Activated CD8-positive, alpha-beta memory T cell treated with anti-CD3 and anti-CD28 coated beads, Interleukin-2, amount 50 U/mL, for 24 hours (primary cell): Measurements from ENCODE around the gene LIF.
"Not testable (repeated sequence)": the region's sequence is repeated elsewhere in the genome, so short reads cannot be mapped to it uniquely, and the experiment has no call there.

ENCODE experiments used
- DNase-seq: peaks from one replicate; pipeline ENCODE4 v3.0.0-alpha.2; 2020; ENCODE audit errors: extremely low read depth

Gene LIF

DNA sequence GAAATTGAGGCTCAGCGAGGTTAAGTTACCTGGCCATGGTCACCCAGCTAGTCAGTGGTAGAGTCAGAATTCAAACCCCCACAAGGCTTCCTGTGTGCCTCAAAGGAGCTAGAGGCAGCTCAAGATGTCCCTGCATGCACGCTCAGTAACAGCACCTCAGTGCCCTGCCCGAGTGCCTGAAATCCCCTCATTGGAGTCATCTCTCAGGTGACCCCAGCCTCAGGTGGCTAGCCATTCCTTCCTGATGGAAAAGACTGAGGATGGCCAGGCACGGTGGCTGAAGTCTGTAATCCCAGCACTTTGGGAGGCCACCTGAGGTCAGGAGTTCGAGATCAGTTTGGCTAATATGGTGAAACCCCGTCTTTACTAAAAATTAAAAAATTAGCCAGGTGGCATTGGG is 36.9 kb downstream of the LIF start:
- DNase-seq = no peak

- DNase-seq = no peak
These were observed 37.6 kb downstream of the LIF start for GRCh38 chr22:30208631-30209603.

- DNase-seq = no peak
These were observed 39.6 kb downstream of the LIF start for GRCh38 chr22:30206944-30207343.

DNA sequence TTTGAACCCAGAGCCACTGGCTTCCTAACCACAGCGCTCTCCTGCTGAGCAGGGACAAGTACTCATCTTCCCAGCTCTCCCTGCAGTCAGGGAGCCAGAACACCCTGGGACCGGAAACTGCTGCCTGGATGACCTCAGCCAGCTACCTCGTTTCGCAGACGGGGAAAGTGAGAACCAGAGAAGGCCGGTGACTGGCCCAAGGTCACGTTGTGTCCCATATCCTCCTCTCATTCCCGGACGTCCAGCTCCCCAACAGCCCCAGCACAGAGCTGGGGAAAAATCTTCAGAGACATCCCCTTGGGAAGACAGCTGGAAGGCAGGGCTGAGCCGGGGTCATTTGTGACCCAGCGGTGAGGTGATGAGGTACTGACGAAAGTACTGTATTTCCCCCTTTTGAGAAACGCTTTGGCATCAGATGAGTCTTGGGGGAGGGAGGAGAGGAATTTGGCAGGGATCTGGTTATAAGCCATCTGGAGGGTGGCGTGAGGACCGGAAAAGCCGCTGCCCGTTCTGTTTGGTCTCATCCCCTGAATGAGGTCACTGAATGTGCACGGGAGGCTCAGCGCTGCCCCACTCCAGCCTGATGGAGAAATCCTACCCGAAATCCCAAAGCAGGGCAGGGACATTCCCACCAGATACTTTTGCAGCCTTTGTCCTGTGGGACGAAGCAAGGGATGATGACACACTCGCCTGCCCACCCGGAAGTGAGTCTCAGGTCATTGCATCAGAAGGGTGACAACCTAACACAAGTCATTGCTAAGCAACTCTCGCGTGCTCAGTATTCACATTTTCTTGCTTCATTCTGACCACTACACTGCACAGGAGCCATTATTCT is 41.1 kb downstream of the LIF start:
- DNase-seq = no peak

GRCh38 chr22:30204742-30205111 is 41.8 kb downstream of the LIF start:
- DNase-seq = no peak

DNA sequence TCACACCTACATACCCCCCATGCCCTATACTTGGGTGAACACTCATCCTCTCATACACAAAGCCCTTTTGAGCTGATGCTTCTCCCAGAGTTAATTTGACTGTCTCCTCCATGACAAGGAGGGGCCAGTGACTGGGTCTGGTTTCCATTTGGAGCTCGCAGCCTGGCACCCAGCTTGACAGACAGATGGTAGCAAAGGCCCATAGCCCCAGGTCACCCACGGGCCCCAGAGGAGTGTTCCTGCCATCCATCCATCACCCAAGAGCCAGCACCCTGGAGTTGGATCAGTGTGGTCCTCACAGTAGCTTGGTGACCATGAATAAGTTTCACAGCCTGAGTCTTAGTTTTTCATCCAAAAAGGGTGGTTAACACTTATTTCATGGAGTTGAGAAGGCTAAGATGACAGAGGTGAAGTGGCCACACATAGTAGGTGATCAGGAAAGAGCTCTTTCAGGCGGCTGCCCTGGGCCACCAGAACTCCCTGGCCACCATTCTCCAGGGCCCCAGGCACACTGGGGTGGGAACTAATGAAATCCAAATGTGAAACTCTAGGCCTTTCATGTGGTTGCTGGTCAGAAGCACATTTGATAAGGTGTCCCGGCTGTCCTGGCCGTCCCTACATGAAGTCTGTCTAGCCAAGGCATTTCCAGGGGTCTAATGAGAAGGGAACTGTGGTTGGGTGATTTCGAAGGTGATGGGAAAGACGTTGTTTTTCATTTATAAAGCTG is 42.4 kb downstream of the LIF start:
- no peak for DNase-seq

GRCh38 chr22:30202531-30203006 is 44.0 kb downstream of the LIF start:
- DNase-seq = no peak

GRCh38 chr22:30201945-30202344 is 44.6 kb downstream of the LIF start:
- DNase-seq = no peak

DNA sequence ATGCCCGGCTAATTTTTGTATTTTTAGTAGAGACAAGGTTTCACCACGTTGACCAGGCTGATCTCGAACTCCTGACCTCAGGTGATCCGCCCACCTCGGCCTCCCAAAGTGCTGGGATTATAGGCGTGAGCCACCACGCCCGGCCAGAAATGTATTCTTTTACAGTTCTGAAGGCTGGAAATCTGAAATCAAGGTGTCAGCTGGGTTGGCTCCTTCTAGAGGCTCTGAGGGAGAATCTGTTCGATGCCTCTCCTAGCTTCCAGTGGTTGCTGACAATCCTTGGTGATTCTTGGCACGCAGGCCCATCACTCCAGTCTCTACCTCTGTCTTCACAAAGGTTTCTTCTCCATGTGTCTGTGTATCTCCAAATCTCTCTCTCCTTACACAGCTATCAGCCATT is 45.7 kb downstream of the LIF start:
- DNase-seq = not testable (repeated sequence)

DNA sequence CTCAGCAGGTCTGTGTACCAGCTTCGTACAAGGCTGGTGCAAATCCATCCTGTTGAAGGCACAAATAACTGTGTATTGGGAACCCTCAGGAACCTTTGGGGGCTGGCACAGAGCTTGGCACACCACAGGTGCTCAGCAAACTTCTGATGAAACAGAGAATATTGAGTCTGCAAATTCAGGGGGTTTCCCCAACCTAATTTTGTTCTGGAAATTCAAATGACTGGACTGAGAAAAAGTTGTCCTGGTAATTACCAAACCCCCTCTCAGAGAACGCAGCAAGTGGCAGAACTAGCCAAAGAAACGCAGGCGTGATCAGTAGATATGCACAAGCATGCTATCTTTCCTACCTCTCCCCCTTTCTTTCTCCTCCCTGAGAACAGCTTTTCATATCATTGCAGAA is 47.6 kb downstream of the LIF start:
- no peak for DNase-seq

DNA sequence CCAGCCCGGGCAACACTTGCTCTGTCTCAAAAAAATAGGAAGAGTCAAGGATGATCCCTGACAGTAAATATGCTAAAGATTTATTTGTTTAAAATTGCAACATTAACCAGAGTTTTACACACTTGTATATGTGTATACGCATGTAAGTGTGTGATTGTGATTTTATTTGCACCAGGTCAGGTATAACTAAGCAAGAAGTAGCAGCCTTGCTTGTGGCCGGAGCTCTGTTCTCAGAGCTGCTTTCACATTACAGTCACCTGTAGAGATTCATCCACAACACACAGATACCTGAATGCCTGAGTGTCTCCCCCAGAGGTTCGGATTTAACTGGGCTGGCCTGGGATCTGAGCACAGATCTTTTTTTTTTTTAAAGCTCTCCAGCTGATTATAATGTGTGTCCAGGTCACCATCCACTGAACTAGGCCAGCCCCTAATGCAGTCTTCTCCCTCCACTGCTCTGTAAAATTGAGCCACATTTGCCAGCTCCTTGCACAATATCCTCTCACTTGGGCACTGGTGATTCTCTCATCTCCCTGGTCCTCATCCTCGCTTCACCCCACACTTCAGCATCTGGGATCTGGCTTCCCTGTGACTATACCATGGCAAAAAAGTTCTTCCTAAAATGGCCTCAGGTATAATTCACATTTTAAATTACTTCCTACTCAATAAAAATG is 48.3 kb downstream of the LIF start:
- DNase-seq = no peak

- no peak for DNase-seq
These were observed 49.2 kb downstream of the LIF start for GRCh38 chr22:30197389-30197788.

DNA sequence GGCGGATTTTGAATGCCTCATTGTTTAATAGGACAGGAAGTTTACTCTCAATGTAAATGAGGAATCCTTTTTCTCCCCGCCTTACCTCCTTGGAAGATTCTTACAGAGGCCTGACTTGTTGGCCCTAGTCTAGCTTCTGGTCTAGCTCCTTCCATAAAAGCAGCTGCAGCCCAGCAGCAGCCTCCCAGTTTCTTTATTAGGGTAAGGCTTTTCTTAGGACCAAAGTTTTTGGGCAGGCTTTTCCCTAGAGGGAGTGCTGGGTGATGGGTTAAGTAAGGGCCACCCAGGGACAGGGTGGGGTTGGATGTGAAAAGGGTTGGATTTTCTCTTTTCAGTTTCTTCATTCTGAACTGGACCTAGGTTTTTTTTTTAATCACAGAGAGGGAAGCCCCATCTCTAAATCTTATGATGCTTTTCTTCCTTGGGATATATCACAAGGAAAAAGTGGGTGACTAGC is 49.7 kb downstream of the LIF start:
- no peak for DNase-seq

DNA sequence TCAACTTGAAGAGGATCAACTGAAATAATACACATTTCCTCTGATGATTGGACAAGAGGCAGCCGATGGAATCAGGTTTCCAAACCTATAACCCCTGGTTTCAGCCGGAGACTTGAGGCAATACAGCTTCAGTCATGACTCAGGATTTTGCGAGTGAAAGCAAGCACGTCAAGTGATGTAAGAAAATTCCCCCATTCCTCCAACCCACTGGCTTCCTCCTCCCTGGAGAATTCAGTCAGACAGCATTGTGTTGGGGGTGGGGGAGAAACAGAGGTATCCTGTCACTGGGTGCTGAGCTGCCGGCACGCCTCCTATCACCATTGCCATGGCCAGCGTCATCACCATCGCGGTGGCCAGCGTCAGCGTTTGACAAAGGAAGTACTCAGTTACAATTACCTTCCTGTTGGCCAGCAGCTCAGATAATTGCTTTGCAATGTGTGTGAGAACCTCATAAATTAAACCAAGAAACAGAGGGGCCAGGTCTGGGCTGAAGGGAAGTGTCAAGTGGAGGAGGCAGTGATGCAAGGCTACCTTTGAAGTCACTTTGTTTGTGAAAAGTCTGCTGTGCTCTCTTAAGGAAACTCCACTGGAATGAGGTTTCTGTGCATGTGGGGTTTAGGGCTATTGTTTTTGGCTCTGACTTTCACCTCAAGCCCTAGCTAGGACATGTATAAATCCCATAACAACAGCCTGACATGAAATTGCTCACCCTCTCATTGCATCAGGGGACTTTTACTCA is 50.2 kb downstream of the LIF start:
- DNase-seq = no peak

- DNase-seq = no peak
These were observed 51.1 kb downstream of the LIF start for GRCh38 chr22:30195245-30196140.

DNA sequence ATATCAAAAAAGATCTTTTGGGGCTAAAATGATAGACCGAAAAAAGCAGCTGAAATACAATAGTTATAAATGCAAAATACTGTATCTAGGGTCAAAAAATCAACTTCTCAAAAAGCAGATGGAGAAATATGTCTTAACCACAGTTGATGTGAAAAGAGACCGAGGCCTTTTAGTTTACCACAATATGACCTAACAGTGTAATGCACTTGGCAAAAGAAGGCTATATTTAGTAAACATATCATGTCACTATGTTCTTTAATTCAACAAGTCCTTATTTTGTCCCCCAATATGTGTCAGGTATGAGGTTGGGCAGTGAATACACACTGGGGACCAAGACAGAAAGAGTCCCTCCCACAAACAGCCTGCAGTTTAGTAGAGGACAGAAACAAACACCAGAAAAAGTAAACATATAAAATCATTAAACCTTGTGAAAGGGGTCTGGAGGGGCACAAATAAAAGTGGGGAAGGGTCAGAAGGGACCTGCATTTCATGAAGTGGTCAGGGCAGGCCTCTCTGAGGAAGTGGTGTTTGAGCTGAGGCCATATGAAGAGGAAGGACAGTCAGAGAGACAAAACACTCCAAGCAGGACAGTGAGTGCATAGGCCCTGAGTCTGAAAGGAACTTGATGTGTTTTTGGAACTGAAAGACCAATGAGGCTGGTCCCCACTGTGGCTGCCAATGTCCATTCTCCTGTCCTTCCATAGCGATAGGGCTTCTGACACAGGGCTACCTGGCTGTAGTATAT is 53.4 kb downstream of the LIF start:
- no peak for DNase-seq

GRCh38 chr22:30192427-30192826 is 54.1 kb downstream of the LIF start:
- DNase-seq = no peak

DNA sequence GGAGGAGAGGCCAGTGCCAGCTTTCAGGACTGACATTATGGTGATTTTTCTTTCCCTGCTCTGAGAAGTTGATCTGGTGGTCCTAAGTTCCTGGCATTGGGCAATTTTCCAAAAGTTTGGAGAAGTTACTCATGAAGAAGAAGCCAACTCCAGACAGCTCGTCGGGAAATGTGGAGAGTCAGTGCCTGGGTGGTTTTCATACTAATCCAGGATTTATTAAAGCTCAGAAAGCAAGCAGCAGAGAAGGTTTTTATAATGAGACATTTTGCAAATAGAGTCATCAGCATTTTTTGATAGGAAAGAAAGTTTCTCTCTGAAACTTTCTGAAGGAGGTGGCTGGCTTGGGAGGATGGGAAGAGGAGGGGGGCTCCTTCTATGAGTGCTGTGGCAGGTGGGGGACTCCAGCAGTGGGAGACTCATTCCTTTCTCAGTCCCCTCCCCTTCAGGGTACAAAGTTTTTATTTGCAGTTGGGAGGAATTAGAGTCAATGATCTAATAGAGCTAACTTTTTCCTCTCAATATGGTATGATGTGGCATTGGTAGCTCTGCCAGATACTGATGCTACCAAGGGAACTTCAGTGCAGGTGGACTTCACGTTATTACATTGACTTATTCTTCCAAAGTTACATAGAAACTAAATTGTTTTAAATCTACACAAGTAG is 55.4 kb downstream of the LIF start:
- no peak for DNase-seq
